ENCODE measurements around the gene CLEC4G. TPM values are rescaled to one million over a fixed set of nuclear protein-coding genes. Genes with fewer than 3 reads are reported as not detected.

CLEC4G gene
- total RNA-seq, 1 donor from 2014 or later = 0.82 TPM

DNA sequence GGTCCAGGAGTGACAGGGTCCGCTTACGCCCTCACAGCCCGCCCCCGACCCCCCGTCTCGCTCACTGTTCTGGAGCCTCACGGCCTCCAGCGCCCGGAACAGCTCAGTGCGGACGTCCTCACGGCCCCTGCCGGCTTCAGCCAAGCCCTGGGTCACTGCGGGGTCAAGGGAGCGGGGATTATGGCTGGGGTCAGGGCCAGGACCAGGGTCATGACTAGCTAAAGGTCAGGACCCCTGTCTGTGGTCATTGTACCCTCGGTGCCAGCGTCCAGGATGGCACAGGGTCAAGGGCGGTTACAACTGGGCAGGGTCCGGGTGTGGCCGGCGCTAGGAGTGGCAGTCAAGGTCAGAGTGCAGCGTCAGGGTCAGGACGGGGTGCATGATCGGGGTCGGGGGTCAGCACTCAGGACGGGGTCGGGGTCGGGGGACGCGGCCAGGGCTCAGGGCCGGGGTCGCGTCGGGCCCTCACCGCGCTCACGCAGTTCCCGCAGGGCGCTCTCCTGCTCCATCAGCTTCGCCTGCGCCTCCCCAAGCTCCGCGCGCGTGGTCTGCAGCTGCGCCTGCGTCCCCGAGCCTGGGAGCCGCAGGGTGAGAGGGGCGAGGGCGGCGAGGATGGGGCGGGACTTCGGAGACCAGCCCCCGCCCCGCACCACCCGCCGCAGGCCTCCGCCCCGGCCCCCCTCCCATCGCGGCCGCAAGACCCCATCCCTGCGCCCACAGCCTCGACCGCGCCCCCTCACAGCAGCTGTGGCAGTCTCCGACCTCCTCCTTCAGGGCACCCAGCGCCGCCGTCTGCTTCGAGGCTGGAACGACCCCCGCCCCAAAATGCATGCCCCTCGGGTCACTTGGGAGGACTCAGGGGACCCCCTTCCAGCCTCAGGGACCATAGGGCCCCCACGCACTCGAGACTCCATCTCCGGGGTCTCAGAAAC is 1.4 kb downstream of the CLEC4G start:
- FAIRE-seq (no peak), DNase-seq (ENCODE audit: low spot score in 2 of 2) (no peak)

DNA sequence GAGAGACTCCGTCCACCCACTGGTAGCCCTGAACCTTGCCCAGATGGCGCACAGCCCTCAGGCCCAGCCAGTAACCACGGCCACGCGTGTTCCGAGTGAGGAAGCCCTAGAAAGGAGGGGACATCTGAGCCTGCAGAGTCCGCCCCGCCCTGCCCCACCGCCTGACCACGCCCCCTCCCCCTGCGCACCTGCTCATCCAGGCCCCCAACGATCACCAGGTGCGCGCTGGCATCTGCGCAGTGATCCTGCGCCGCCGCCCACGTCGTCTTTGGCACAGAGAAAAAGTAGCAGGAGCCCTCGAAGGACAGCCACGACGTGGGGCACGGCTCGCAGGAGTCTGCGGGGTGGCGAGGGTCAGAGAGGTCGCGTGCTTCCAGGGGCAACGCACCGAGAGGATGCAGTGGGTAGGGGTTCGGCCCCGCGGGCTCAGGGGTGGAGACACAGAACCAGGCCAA is 2.1 kb downstream of the CLEC4G start:
- no peak for DNase-seq (ENCODE audit: low spot score in 2 of 2)
- no peak for FAIRE-seq

DNA sequence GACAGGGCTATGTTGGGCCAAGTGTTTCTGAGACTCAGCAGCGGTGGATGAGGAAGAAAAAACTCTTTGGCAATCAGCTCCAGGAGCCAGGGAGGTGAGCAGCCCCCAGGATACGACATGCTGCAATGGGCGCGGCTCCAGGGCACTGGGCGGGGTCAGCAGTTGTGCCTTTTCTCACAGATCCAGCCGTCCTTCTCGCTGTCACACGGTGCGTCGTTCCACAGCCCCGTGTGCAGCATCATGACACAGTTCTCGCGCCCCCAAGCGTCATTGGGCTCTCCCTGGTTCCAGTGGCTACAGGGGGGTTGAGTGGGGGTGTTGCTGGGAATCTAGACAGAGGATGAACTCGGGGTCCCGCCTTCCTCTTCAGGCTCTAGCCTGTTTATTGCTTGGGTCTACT is 2.7 kb downstream of the CLEC4G start:
- DNase-seq (ENCODE audit: low spot score in 2 of 2) (no peak), FAIRE-seq (no peak)

DNA sequence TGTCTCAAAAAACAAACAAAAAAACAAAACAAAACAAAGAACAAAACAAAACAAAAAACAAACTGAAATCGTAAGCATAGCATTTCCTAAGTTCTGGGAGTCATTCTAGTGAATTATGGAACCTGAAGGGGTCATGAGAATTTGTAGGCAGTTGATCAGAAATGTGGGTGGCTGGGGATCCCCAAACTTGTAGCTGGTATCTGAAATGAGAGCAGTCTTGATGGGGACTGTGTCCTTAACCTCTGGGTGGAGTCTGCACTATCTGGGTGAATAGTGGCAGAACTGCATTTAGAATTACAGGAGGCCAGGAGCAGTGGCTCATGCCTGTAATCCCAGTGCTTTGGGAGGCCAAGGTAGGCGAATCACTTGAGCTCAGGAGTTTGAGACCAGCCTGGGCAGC is 6.1 kb downstream of the CLEC4G start:
- DNase-seq (ENCODE audit: low spot score in 2 of 2) (no peak), FAIRE-seq (no peak)

DNA sequence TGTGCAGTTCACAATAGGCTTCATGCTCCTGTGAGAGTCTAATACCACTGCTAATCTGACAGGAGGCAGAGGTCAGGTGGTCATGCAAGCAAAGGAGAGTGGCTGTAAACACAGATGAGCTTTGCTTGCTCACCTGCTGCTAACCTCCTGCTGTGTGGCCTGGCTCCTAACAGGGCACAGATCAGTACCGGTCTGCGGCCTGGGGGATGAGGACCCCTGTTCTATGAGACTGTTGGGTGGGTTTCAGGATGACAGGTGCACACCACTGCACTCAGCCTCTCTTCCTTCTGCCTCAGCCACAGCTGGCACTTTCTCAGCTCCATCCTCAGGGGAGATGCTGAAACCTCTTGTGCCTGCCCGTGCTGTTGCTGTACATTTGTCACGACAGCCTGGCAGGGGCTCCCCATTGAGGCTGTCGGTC is 9.7 kb downstream of the CLEC4G start:
- DNase-seq (ENCODE audit: low spot score in 2 of 2) = no peak
- FAIRE-seq = no peak

DNA sequence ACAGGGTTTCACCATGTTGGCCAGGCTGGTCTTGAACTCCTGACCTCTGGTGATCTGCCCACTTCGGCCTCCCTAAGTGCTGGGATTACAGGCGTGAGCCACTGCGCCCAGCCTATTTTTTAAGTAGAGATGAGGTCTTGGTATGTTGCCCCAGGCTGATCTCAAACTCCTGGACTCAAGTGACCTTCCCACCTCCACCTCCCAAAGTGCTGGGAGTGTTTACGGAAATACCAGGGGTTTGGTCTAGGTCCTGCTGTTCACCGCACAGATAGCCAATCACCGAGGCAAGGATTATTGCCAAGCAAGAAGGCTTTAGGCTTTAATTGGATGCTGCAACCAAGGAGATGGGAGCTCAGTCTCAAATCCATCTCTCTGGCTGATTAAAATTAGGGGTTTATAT is 11.6 kb downstream of the CLEC4G start:
- DNase-seq (ENCODE audit: low spot score in 2 of 2) = no peak
- FAIRE-seq = no peak

DNA sequence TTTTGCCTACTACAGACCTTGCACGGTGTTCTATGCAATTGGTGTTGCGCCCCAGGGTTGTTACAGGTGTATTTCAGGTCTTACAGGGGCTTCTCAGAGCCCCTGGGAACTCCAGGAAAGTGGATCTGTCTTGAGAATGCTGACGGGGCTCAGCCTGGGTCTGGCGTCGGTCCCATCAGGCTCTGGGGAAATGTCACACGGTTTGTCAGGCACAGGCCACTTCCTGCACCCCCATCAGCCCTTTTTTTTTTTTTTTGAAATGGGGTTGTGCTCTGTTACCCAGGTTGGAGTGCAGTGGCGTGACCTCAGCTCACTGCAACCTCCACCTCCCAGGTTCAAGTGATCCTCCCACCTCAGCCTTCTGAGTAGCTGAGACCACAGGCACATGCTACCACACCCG is 13.2 kb downstream of the CLEC4G start:
- DNase-seq (ENCODE audit: low spot score in 2 of 2) = no peak
- no peak for FAIRE-seq

DNA sequence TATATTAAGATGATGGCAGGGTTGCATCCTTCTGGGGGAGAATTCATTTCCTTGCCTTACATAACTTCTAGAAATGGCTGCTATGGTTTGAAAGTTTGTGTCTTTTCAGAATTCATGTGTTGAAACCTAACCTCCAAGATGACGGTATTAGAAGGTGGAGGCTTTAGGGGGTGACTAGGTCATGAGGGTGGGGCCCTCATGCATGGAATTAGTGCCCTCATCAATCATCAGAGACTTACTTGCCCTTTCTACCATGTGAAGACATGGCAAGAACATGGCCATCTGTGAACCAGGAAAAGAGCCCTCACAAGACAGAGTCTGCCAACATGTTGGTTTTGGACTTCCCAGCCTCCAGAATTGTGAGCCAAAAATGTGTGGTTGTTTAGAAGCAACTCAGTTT is 15.1 kb downstream of the CLEC4G start:
- no peak for DNase-seq (ENCODE audit: low spot score in 2 of 2)
- no peak for FAIRE-seq

DNA sequence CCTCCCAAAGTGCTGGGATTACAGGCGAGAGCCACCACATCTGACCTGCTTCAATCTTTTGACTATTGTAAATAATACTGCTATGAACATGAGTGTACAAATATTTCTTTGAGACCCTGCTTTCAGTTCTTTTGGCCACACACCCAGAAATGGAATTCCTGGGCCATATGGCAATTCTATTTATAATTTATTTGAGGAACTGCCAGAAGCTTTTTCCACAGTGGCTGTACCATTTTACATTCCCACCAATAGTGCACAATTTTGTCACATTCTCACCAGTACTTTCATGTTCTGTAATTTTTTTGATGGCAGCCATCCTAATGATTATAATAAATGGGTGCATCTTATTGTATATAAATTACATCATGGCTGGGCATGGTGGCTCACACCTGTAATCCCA is 16.2 kb downstream of the CLEC4G start:
- FAIRE-seq (no peak), DNase-seq (ENCODE audit: low spot score in 2 of 2) (no peak)

DNA sequence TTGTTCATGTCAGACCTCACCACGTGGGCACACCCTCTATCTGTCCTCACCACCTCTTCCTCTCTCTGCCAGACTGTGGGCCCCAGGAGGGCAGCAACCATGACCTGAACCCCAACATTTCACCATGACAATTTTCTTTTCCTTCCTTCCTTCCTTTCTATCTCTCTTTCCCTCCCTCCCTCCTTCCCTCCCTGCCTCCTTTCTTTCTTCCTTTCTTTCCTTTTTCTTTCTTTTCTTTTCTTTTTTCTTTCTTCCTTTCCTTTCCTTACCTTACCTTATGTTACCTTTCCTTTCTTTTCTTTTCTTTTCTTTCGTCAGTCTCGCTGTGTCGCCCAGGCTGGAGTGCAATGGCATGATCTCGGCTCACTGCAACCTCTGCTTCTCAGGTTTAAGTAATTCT is 21.3 kb downstream of the CLEC4G start:
- FAIRE-seq (no peak), DNase-seq (ENCODE audit: low spot score in 2 of 2) (no peak)

DNA sequence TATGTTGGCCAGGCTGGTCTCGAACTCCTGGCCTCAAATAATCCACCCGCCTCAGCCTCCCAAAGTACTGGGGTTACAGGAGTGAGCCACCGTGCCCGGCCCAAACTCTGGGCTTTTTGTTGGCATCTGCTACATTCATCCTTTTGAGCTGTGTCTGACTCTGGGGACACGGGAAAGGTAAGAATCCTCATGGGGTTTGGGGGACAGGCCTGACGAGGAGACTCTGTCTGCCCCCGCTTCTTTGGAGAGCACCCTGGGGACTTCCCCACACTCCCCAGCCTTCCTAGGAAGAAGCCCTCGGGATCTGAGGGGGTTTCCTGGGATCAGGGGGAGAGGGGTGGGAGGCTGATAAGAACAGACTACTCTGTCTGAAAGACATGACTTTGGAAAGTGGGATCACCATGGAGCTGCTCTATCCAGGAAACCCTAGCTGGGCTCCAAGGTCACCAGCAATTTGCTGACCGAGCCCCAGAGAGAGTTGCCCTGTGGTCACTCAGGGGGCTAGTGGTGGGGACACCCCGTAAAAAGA is 21.9 kb downstream of the CLEC4G start:
- FAIRE-seq = no peak
- no peak for DNase-seq (ENCODE audit: low spot score in 2 of 2)

DNA sequence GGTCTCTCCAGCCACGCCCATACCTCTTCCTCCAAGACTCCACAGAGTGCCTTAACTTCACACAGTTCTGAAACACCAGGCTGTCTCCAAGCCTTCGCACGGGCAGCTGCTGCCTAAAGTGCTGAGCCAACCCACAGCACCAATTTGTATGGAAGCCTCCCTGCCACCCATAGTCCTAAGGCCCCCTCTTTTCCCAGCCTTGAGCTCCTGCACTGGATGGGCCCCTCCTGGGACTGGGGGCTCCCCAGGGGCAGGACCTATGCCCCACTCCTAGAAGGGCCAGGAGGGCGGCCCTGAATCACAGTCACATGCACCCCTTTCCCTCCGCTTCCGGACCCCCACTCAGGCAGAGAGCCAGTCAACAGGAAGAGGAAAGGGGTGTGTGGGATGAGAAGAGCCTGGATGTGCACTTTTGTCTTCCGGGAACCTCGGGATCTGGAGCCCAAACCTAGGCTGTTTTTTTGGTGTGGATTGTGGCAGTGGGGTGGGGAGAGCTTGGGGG is 24.9 kb downstream of the CLEC4G start:
- FAIRE-seq = no peak
- DNase-seq (ENCODE audit: low spot score in 2 of 2) = no peak

DNA sequence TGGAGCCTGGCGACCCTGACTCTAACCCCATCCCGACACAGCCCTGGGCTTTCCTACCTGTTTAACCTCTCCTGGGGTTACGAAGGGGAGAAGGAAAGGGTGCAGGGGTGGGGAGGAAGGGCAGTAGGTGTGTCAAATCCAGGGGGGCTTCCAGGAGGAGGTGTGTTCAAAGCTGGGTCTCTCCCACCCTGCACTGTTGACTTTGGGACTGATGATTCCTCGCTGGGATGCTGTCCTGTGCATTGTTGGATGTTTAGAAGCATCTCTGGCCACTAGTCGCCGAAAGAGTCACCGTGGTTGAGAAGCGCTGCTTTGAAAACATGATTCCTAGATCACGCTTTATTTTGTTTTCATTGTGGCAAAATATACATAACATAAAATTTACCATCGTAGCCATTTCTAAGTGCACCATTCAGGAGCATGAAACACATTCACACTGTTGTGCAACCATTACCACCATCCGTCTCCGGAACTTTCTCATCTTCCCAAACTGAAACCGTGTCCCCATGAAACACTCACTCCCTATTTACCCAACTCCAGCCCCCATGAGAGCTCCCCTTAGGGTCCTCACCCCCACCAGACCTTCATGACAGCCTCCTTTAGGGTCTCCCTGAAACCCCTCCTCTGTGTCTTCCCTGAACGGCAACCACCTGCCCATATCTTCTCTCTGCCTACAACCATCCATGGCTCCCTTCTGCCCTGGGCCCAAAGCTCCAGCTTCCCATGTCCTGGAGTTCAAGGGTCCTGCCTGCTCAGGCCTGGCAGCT is 25.5 kb downstream of the CLEC4G start:
- DNase-seq (ENCODE audit: low spot score in 2 of 2) = no peak
- FAIRE-seq = no peak

DNA sequence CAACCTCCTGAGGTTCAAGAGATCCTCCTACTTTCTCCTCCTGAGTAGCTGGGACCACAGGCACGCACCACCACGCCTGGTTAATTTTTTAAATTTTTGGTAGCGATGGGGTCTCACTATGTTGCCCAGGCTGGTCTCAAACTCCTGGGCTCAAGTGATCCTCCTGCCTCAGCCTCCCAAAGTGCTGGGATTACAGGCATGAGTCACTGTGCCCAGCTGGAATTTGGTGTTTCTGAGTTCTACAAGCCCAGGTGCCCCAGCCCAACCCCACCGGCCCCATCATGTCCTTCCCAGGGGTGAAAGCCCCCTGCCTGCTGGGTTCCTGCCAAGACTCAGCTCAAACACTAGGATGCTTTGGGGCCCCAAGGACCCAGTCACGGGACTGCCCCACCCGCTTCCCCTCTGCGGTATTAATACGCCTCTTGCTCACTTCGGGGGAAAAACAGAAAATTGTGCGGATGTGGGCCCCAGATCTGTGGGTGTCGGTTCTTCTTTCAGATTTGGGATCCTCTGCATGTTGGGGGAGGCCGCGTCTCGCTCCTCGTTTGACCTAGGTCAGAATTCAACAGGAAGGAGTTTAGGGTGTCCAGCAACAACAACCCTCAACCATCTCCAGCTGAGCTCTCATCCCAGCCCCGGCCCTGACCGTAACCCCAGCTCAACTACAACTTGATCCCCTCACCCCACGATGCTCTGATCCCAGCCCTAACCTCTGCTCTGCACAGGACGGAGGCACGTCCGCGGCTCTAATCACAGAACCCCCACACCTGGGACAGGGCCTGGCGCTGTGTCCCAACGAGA is 26.3 kb downstream of the CLEC4G start:
- FAIRE-seq (no peak), DNase-seq (ENCODE audit: low spot score in 2 of 2) (no peak)

DNA sequence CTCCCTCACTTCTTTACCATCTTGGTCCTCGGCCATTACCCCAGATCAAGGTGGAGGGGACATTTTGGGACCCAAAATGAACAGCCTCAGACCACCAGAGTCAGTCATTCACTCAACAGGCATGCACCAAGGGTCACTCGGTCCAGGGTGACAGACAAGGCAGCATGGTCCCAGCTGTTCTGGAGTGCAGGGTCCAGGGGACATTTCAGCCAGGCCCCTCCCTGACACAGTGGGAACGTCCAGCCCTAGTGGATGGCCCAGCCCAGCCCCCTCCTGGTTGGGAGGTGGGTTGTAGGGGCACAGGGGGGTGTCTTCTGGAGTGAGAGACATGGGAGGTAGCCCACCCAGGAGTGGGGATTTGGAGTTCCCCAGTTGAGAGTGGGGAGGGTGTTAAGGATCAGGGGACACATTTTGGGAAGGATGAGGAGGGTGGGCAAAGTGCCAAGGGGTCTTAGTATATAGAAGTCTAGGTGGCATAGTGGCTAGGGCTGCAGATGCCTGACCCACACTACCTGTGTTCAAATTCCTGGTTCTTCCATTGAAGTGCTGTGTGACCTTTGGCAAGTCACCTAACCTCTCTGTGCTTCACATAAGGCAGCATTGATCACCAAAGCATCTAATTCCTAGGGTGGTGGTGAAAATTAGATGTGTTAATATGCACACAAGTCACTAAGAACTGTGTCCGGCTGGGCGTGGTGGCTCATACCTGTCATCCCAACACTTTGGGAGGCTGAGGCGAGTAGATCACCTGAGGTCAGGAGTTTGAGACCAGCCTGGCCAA is 27.4 kb downstream of the CLEC4G start:
- no peak for DNase-seq (ENCODE audit: low spot score in 2 of 2)
- no peak for FAIRE-seq

DNA sequence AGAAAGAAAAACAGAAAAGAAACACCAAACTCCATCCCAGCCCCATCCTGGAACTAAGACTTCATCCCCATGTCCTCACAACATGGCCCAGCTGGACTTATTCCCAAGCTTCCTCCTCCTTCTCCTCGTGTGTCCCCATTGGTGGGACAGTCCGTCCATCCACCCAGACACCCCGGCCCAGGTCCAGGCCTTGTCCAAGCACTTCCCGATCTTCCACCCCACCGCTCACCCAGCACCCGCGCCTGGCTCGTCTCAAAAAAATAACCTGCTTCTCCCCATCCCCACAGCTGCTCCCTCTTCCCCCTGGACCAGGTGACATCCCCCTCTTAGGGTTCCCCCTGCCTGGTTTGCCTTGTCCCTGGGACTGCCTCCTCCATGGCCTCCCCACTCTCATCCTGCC is 28.6 kb downstream of the CLEC4G start:
- no peak for DNase-seq (ENCODE audit: low spot score in 2 of 2)
- FAIRE-seq = no peak

DNA sequence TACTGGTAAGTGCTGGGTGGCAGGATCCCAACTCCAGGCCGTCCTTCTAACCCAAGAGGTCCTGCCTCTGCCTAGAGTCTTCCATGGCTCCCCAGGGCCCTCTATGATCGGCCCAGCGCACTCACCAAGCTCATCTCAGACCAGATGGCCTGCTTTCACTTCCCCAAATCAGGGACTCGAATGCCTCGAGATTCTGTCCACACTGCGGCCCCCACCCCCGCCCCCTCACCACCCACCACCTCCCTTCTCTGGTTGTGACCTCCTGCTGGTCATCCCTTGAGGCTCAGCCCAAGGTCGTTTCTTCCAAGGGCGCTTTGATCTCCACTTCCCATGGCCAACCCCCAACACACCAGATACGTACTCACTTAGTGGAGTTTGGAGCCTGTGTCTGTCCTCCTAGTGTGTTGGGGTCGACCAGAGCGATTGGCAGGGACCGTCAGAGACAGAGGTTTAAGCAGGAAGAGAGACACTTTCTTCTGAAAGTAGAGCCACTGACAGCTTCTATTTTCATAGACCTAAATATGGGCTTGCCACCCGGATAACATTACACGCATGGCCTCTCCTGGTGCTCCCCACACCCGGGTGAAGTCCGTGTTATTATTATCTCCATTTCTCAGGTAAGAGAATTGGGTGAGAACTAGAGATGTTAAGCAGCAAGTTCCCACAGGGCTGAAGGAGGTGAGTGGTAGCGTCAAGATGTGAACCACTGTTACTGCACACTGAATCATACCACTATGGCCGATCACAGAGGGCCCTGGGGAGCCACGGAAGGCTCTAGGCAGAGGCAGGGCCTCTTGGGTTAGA is 30.1 kb downstream of the CLEC4G start, which contains the start of gene FCER2:
Gene FCER2, minus strand, starts transcription at position 478 of the 804 bp plus-strand sequence. CDS start 2,371 bp downstream, outside the sequence.
- DNase-seq (ENCODE audit: low spot score in 2 of 2) (no peak), FAIRE-seq (no peak)

DNA sequence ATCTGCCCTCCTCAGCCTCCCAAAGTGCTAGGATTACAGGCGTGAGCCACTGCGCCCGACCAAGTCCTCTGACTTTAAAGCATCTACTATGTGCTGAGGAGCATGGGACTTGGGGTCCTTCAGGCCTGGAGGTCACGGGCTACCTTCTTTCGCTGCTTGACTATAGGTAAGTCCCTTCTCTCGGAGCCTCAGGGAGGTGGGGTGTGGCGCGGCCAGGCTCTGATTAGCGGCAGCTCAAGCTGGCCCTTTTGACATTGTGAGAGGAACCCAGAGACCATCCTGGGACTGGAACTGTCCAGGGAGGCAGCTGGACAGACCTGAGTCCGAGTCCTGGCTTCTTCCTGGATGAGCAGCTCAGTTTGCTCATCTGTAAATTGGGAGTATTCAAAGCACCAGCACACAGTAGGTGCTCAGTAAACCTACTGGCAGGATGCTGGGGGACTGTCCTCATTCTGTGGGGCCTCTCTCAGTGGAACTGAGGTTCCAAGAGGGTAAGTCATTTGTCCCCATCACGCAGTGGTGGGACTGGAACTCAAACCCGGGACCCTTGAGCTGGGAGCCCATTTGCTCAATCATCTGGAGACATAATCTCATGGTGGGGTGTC is 30.8 kb downstream of the CLEC4G start:
- FAIRE-seq (no peak), DNase-seq (ENCODE audit: low spot score in 2 of 2) (no peak)

Measured in frontal cortex (tissue), 4 donors.